Fibroblast of lung (primary cell): ENCODE measurements around the gene BAZ1A. TPM values are rescaled to one million over a fixed set of nuclear protein-coding genes. Genes with fewer than 3 reads are reported as not detected.

Experiments used
- DNase-seq, 2 donors: peaks; one replicate each; pipeline versions ENCODE4 v3.0.0 to v3.0.0-alpha.2; 2010; ENCODE audit warnings: low read depth in 2 of 2
- H2AFZ ChIP-seq: 2 replicates; pipeline ENCODE4 v1.5.1; 2012; ENCODE audit warnings: low read length, control low read depth, inconsistent platforms
- H3K27ac ChIP-seq: 2 replicates; pipeline ENCODE4 v1.5.1; 2011; ENCODE audit warnings: low read length, control low read depth; ENCODE audit not compliant: insufficient read depth
- H3K27me3 ChIP-seq: 2 replicates; pipeline ENCODE4 v1.5.1; 2011; ENCODE audit warnings: mild to moderate bottlenecking, low read length; ENCODE audit not compliant: control insufficient read depth, insufficient read depth
- H3K36me3 ChIP-seq: 2 replicates; pipeline ENCODE4 v1.5.1; 2011; ENCODE audit warnings: low read length; ENCODE audit not compliant: control insufficient read depth, insufficient read depth
- H3K4me1 ChIP-seq: 2 replicates; pipeline ENCODE4 v1.5.1; 2011; ENCODE audit warnings: low read length; ENCODE audit not compliant: control insufficient read depth, insufficient read depth; ENCODE audit errors: extremely low read depth
- H3K4me2 ChIP-seq: 2 replicates; pipeline ENCODE4 v1.5.1; 2011; ENCODE audit warnings: low read length, control low read depth; ENCODE audit not compliant: insufficient read depth; ENCODE audit errors: extremely low read depth
- H3K4me3 ChIP-seq, 4 experiments: fragments of 200-600 bp in 1 of 4; sonication (generic) in 1 of 4; replicated peaks in 1 of 4; 2 replicates each; pipeline ENCODE4 v1.5.1; 2011 to 2016; ENCODE audit warnings: low read length in 4 of 4, low read depth in 3 of 4, mild to moderate bottlenecking in 3 of 4, control low read depth in 2 of 4, inconsistent platforms in 1 of 4, mixed read lengths in 1 of 4; ENCODE audit not compliant: insufficient read depth in 1 of 4; ENCODE audit errors: control extremely low read depth in 1 of 4
- H3K79me2 ChIP-seq: 2 replicates; pipeline ENCODE4 v1.5.1; 2012; ENCODE audit warnings: mild to moderate bottlenecking, low read length, inconsistent platforms; ENCODE audit not compliant: control insufficient read depth, insufficient read depth
- H3K9ac ChIP-seq: 2 replicates; pipeline ENCODE4 v1.5.1; 2011; ENCODE audit warnings: mild to moderate bottlenecking, low read length, control low read depth; ENCODE audit not compliant: insufficient read depth
- H3K9me3 ChIP-seq: 2 replicates; pipeline ENCODE4 v1.5.1; 2012; ENCODE audit warnings: low read depth, low read length; ENCODE audit not compliant: control insufficient read depth, insufficient read depth
- H4K20me1 ChIP-seq: 2 replicates; pipeline ENCODE4 v1.5.1; 2011; ENCODE audit warnings: low read length; ENCODE audit not compliant: control insufficient read depth, insufficient read depth; ENCODE audit errors: extremely low read depth
- EZH2 ChIP-seq: IDR thresholded peaks from 2 replicates; pipeline ENCODE4 v1.5.1; 2012; ENCODE audit warnings: low read length, control low read depth, mild to moderate bottlenecking; ENCODE audit errors: missing control alignments
- polyA plus RNA-seq, 2 donors: library from polyadenylated mRNA; depleted of rRNA in 1 of 2; stranded (reverse) in 1 of 2; unstranded in 1 of 2; fragments of >200 nt; gene quantifications; 2 replicates each; pipeline ENCODE4 v1.2.1, GENCODE V29; 2011 to 2012; ENCODE audit warnings: missing spikeins in 1 of 2
- total RNA-seq: library from RNA; depleted of rRNA; stranded (reverse); fragments of >200 nt; gene quantifications from 2 replicates; pipeline ENCODE4 v1.2.1, GENCODE V29; 2014
- TF ChIP-seq, protein P1 (sequence below), 2 donors: IDR thresholded peaks in 1 of 2; conservative IDR thresholded peaks in 1 of 2; 1 replicate in 1 of 2; 2 replicates in 1 of 2; pipeline ENCODE4 v1.5.1; 2011 to 2012; ENCODE audit warnings: low read length in 2 of 2, control low read depth in 1 of 2, inconsistent platforms in 1 of 2, low read depth in 1 of 2, mild to moderate bottlenecking in 1 of 2

The BAZ1A gene
- total and polyA plus RNA-seq, 2 donors (not counting 1 experiment from before 2014, with no cell fraction given): 21.1 to 35.2 TPM

DNA sequence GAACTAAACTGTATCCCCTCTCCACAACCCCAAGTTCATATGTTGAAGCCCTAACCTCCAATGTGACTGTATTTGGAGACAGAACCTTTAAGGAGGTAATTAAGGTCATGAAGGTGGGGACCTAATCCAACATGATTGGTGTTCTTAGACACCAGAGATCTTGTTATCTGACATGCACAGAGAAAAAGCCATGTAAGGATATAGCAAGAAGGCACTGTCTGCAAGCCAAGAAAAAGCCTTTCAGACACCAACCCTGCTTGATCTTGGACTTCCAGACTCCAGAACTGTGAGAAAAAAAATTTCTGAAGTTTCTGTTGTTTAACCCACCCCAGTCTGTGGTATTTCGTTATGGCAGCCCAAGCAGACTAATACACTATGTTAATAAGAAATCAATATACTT is 98.5 kb downstream of the BAZ1A start:
- H3K9ac ChIP-seq: no peak overlapping the region

DNA sequence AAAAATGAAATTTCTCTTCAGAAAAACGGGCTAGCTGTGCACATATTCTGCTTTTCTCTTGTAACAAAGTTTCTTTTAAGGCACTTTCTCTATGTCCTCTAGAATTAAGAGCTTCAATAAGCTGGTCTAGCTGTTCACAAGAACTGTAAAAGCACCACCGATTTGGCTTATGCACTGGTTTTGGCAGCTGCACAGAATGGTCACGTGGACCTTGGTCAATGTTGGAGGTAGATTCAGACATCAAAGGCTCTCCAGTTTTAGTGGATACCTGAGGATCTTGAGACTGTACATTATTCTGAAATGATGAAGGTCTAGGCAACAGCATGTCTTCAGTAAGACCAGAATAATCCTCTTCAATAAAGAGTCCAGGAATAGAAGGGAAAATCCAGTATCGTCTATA is 99.2 kb downstream of the BAZ1A start:
- Histone ChIP-seq H3K4me2 (no peak overlapping the region), H3K9me3 (no peaks in the 10 kb centered on the region), H3K9ac (no peak overlapping the region), H3K27me3 (no peaks in the 10 kb centered on the region), H3K27ac (no peak overlapping the region), H3K4me3 (no peak overlapping the region), H3K36me3 (peaks cover 3% of the 10 kb centered on the region), H2AFZ (no peak overlapping the region), H3K4me1 (no peaks in the 10 kb centered on the region), H4K20me1 (no peaks in the 10 kb centered on the region), H3K79me2 (no peaks in the 10 kb centered on the region)
- TF ChIP-seq, protein P1, sequence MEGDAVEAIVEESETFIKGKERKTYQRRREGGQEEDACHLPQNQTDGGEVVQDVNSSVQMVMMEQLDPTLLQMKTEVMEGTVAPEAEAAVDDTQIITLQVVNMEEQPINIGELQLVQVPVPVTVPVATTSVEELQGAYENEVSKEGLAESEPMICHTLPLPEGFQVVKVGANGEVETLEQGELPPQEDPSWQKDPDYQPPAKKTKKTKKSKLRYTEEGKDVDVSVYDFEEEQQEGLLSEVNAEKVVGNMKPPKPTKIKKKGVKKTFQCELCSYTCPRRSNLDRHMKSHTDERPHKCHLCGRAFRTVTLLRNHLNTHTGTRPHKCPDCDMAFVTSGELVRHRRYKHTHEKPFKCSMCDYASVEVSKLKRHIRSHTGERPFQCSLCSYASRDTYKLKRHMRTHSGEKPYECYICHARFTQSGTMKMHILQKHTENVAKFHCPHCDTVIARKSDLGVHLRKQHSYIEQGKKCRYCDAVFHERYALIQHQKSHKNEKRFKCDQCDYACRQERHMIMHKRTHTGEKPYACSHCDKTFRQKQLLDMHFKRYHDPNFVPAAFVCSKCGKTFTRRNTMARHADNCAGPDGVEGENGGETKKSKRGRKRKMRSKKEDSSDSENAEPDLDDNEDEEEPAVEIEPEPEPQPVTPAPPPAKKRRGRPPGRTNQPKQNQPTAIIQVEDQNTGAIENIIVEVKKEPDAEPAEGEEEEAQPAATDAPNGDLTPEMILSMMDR (conservative IDR thresholded peaks at IDR 0.05 in 1 of 2, IDR thresholded peaks at IDR 0.05 in 1 of 2; ENCODE audit: low read depth in 1 of 2, low read length in 2 of 2): no peak
- TF ChIP-seq EZH2: no peak
- no peak for DNase-seq

More for the DNA sequence above, 98.5 kb downstream of the BAZ1A start:
- no peak for TF ChIP-seq EZH2
- TF ChIP-seq, protein P1 (conservative IDR thresholded peaks at IDR 0.05 in 1 of 2, IDR thresholded peaks at IDR 0.05 in 1 of 2; ENCODE audit: low read depth in 1 of 2, low read length in 2 of 2): no peak
- Histone ChIP-seq H3K9me3 (no peaks in the 10 kb centered on the region), H3K4me3 (no peak overlapping the region), H3K79me2 (no peaks in the 10 kb centered on the region), H3K27ac (no peak overlapping the region), H3K4me2 (no peak overlapping the region), H2AFZ (no peak overlapping the region), H3K27me3 (no peaks in the 10 kb centered on the region), H4K20me1 (no peaks in the 10 kb centered on the region), H3K4me1 (no peaks in the 10 kb centered on the region), H3K36me3 (peaks cover 3% of the 10 kb centered on the region)
- DNase-seq: no peak

DNA sequence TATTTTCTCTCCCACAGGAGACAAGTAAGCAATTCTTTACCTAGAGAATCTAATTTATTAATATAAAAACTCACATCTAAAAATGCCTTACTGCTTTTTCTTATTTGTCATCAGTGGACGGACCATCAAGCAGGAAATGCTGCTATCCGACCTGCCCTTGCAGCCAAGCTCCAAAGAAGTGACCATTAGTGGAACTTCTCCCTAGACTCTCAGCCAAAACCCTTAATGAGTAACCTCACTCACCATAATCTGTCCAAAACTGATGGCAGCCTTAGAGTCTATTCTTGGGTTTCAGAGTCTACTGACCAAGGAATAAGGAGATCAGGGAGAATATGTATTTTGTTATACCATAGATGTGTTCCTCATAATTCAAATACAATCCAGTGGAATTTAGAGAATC is 99.8 kb downstream of the BAZ1A start:
- no peak overlapping the region for H3K4me2 ChIP-seq

More for the DNA sequence above, 99.8 kb downstream of the BAZ1A start:
- H3K79me2 ChIP-seq: no peaks in the 10 kb centered on the region
- H3K27me3 ChIP-seq: no peaks in the 10 kb centered on the region
- TF ChIP-seq EZH2: no peak
- TF ChIP-seq, protein P1 (conservative IDR thresholded peaks at IDR 0.05 in 1 of 2, IDR thresholded peaks at IDR 0.05 in 1 of 2; ENCODE audit: low read depth in 1 of 2, low read length in 2 of 2): no peak
- H3K27ac ChIP-seq: no peak overlapping the region
- no peak for DNase-seq
- H4K20me1 ChIP-seq: no peaks in the 10 kb centered on the region
- H3K9me3 ChIP-seq: no peaks in the 10 kb centered on the region
- H3K4me1 ChIP-seq: no peaks in the 10 kb centered on the region
- peaks cover 3% of the 10 kb centered on the region for H3K36me3 ChIP-seq
- H3K9ac ChIP-seq: no peak overlapping the region
- H2AFZ ChIP-seq: no peak overlapping the region
- H3K4me3 ChIP-seq: no peak overlapping the region
